ENCODE measurements around the gene ADGRD1.

ADGRD1 gene

DNA sequence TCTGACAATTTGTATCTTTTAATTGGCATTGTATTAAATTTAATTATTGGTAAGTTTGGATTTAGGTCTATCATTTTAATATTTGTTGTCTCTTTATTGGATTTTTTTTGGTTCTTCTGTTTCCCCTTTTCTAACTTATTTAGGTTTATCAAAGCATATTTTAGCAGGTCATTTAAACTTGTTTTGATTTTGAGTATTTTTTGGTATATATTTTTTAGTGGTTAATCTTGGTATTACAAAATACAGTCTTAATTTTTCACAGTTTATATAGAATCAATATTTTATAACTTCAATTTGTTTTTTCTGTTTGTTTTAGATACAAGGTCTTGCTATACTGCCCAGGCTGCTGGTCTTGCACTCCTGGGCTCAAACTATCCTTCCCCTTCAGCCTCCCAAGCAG, 15.5 kb upstream of the ADGRD1 start:
- no peak for DNase-seq

DNA sequence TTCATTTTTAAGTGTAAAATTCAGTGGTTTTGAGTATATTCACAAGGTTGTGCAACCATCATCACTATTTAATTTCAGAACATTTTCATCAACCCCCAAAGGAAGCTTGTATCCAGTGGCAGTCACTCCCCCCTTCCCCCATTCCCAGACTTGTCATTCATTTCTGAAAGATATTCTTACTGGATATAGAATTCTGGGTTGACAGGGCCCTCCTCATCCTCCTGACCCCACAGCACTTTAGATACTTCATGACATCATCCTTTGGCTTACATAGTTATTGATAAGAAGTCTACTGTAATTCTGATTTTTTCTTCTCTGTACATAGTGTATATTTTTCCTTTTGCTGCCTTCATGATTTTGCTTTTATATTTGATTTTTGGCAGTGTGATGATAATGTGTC, 8.8 kb upstream of the ADGRD1 start:
- DNase-seq: no peak

DNA sequence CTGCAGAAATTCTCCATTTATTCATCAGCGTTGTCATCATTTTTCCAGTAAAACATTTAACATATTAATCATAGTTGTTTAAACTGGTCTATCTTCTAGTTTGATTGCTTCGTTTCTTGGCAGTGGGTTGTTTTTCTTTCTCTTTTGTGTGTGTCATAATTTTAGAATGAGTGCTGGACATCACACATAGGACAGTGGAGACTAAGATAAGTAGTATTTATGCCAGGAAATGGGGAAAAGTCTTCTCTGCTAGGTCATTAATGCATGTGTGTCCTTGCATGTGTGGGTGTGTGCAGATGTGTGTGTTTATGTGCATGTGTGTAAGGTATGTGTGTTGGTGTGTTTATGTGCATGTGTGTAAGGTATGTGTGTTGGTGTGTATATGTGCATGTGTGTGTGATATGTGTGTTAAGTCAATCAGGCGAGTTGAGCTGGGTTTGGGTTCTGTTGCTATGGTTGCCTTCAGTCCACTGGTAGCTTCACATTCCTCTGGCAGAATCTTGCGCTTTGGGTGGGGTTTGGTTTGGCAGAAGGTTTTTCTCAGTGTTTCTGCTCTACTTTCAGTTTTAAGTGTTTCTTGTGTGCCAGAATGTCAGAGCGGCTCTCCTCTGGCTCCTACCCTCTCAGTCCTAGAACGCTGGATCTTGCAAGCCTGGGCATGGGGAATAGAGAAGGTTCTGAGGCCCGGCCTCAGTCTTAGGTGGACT, 7.8 kb upstream of the ADGRD1 start:
- no peak for DNase-seq

DNA sequence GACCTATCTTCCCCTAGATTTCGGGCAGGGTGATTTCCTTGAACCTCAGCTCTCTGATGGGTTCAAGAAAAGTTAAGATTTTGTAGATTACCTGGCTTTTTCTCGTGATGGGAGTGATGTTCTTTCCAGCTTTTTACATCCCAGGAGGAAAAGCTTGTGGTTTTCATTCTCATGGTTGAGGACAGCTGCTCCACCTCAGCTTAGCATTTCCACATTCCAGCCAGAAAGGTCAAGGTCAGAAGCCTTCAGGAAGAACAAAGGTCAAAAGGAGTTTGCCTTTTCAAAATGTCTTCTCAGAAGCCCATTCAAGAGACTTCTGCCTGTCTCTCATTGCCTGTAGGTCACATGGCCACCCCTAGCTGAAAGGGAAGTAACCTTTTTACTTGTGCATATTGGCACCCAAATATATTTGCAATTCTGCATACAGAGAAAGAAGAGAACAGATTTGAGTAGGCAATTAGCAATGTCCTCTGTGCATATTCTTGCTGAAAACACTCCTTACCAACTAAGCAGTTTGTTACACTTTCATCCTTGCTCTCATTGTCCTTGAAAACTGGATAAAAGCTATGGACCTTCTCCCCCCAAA, 6.6 kb upstream of the ADGRD1 start:
- DNase-seq: no peak

DNA sequence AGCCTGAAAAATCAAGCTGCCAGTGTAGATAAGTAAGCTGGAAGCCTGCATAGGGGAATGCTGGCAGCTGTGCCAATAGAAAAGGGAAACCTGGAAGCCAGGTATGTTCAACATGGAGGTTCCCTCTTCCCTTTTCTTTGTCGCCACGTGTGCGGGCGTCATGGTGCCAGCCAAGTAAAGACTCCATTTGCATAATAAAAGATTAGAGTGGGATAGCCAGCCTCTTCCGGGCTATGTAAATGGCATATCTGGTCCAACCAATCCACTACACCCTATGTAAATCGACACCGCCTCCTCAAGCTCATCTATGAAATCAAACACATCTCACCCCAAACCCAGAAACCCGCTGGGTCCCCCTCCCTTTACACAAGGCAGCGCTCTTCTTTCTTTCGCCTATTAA, 5.6 kb upstream of the ADGRD1 start:
- no peak for DNase-seq

DNA sequence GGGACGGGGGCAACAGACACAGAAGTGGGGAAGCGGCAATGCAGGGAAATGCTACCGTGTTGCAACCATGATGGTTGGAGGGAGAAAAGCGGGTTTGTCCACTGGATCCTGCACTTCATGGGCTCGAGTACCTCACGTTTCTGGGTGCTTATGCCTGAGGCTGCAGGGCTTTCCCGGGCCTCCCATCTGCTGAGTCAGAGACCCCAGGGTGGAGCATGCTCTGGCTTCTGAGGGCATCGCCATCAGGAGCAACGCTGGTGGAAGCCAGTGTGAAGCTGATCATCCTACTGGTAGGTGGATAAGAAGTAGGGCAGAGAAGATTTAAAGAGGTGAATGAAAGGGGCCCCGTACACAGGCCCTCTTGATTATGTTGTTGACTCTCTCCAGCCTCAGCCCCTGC, 5.0 kb upstream of the ADGRD1 start:
- DNase-seq: no peak

DNA sequence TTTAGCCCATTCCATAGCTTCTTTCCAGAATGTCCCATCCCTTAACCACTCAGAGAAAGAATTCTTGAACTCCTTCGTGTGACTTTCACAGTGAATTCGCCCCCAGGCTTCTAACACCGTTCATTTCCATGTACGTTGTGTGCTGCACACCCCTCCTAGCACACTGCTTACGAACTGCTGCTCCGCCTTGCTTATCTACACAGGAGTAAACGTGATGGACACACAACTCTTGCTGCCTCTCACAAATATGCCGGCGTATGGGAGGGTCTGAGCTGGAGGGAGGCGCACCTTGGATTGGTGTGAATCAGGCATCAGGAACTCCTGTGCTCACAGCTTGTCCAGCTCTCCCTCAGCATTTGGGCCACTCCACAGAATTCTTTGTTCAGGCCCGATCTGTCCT, 3.9 kb upstream of the ADGRD1 start:
- no peak for DNase-seq

DNA sequence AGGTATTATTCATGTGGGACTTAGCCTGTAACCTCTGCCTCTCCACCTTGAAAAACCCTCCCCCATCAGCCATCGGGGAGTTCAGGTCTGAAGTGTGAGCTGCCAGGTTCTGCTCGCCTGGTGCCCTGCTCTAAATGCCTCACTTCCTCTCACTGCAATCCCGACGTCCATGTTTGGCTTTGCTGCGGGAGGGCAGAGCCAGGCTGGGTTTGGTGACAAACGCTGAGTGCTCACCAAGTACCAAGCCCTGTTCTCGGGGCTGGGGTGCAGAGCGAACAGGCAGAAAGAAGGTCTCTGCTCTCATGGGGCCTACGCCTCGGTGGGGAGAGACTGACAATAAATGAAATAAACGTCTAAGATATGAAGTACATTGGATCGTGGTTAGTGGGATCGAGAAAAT, 2.1 kb upstream of the ADGRD1 start:
- DNase-seq: no peak

DNA sequence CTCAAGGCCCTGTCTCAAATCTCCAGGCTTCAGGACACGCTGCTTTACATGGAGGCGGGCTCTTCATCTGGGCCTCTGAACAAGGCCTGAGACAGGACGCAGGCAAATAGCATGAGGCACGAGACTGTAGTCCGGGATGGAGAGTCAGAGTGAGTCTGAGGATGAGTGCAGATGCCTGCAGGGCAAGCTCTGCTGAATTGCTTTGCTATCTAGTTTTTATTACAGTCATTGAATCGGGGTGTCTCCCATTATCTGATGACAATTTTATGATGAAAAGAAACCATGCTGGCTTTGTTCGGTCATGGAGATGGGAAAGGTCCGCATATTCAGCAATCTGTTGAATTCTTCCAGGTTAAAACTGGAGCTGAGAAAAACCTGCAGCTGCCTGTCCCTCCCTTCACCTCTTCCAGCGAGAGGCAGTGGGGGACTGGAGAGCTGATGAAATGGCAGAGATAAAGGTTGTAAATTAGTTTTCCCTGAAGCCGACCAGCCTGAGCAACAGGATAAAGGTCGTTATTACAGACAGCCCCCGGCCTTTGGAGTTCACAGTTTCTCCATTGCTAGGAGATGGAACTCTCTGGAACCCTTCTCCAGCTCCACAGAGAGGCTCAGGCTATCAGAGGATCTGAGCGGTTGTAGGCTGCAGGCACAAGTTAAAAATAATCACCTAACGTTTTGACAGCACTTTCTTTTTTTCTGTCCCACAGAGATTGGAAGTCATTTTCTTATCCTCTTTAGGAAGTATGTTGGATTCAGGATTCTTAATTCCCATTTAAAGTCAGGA, 1.3 kb upstream of the ADGRD1 start:
- DNase-seq: no peak

DNA sequence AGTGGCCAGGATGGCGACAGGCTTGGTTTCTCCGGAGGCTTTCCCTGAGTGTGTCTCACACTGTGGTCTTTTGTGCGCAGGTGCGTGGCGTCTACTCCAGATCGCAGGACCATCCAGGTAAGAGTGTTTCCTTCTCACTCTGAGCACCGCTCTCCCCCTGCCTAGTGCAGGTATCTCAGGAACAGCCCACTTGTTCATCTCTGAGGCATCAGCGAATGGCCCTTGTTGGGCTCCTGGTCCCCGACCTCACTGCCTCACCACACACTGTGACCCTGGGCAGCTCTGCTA, 781 bp downstream of the ADGRD1 start:
- DNase-seq: no peak

DNA sequence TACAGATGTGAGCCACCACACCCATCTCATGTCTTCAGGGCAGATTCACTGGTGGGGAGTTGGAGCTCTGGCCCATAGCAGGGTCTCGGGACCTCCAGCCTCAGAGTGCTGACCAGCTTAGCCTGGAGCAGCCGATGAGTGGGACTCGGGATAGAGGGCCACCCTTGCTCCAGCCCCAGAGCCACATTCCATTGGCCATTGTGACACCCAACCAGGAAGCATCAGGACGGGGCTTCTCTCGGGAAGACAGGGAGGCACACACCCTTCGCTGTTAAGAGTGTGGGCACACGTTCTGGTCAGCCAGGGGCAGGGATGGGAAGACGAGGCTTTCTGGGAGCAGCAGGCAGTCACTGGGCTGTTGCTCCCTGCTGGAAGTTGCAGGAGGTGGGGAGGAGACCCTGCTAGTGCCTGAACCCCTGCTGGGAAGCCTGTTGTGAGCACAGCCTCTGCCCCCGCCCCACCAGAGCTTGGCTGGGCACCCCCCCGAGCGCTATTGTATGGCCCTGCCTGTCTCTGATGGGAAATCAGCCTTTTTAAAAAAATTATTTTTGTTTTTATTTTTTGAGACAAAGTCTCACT, 1.6 kb downstream of the ADGRD1 start:
- no peak for DNase-seq

DNA sequence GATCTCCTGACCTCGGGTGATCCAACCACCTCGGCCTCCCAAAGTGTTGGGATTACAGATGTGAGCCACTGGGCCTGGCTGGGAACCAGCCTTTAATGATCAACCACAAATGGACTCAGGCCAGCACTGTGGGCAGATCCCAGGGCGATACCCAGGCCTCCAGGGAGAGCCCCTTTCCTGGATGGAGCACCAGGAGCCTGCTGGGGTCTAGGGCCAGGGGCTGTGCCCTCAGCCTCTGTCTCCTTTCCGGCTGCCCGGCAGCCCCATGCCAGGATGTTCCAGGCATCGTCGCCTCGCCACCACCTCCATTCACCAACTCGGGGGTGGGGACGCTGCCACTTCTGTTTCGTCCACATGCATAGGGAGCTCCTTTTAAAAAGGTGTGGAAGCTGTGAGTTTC, 2.3 kb downstream of the ADGRD1 start:
- DNase-seq: no peak

DNA sequence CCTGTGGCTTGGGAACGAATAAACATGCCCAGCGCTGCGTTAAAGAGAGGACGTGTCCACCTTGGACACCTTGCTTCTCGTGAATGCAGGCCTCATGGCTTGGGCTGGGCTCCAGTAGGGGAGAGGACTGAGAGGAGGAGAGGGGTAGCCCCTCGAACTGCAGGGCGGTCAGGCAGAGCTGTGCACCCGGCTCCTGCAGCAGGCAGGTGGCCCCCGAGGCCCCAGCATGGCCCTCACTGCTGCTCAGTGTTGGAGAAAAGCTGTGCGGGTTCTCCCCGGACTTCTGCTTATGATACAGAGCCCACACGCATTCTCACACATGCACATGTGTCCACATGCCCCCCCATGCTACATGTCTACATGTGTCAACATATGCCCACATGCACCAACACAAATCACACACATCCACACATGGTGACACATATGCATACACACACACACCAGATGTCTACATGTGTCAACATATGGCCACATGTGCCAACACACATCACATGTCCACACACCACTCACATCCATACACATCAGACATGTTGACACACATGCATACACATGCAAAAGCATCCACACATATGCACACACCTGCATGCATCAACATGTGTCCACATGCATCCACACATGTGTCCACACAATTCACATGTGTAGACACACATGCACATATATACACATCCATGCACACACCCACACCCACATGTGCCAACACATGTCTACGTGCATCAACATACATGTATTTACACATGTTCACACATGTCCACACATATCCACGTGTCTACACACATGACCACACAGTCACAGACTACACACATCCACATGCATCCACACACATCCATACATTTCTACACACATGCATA, 3.0 kb downstream of the ADGRD1 start:
- DNase-seq: no peak

DNA sequence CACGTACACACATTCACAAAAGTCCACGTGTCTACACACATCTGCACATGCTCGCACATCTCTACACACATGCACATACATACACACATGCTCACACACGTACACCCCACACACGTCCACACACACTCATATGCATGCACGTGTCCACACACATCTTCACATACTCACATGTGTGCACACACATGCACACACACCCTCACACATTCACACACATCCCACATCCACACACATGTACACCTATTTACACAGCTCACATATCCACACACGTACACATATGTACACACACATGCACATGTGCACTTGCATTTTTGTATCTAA, 3.6 kb downstream of the ADGRD1 start:
- DNase-seq: no peak

DNA sequence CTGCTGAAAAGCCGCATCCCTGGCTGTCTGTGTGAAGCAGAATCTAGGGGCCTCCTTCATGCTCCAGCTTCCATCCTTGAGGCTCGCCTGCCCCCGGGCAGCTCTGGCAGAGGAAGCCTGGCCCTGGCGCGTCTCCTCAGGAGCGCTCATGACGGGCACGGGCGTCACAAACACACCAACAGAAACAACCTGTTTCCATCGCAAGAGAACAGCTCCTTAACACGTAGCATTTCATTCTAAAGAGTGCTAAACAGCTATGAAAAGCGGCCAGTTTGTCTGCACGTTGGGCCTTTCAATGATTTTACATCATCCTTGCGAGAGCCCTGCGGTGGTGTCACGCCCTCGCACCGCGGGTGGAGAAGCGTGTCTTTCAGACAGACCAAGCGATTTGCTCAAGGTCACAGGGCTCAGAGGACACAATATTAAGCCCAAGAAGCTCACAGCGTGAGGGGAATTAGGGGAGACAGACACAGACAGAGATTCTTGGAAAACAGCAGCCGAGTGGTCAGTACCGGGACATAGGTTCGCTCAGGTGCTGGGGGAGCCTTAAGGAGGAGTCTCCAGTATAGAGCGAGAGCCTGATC, 4.9 kb downstream of the ADGRD1 start:
- no peak for DNase-seq

DNA sequence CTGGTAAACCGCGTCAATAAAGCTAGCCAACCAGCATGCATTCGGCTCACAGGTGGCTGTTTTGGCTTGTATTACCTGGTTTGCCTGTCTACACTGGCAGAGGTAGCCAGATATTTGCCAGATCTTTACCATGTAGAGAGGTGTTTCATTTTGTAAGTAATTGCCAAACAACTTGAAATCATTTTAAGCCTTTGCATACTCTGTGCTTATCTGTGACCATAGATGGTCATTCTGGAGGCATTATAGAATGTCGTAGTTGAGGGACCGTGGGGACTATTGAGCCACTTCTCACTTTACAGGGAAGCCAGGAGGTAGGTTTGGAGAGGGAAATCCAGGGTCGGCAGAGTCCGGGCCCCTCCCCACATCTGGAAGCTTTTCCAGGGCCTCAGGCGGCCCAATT, 5.9 kb downstream of the ADGRD1 start:
- no peak for DNase-seq

DNA sequence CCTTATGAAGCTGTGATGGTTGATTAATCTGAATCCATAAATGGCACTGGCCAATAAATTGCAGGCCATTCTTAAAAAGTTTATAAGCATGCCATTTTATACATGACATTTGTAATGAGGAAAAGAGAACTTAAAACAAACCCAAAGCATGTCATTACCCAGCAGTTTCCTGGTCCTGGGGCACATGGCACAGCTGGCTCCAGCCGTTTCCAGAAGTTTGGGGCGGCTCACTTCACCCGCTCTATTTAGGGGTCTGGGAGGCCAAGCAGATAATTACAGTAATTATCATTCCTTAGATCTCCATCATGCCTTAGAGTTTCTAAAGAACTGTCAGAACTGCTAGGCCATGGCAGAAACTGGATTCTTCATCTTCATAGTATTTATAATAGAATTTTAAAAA, 6.4 kb downstream of the ADGRD1 start:
- no peak for DNase-seq

DNA sequence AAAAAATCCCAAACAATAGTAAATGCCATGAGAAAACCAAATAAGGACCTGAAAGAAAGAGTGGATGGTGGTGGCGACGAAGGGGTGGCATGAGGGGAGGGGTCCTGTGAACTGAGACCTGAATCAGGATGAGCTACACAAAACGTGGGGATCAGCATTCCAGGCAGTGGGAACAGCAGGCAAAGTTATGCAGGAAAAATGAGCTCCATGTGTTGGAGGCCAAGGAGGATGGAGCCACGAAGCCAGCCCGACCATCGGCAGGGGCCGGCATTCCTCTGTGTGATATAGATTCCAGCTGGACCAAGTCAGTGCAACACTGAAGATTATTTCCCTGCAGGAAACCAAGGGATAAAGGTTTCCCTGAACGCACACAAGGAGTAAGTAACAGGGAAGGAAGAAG, 7.1 kb downstream of the ADGRD1 start:
- DNase-seq: no peak

DNA sequence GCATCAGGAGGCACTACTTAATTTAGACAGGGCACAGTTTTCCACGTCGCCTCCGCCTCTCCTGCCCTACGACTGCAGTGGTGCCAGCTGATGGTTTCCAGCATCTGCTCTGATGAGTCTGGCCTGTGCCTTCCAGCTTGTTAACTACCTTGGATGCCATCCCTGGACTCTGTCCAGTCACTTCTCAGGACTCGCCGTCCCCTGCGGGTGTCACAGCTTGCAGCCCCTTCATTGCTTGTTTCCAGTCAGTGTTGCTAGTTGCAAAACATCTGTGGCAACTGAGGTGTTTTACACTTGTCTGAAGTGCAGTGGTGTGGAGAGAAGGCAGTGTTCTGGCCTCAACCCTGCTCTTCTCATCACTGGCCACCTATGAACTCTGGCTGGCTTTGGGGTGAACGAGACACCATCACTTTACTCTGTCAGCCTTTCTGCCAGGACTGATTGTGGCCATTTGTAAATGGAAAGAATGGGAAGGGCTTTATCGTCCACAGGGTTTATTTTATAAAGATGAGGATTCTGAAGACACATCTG, 8.3 kb downstream of the ADGRD1 start:
- no peak for DNase-seq

DNA sequence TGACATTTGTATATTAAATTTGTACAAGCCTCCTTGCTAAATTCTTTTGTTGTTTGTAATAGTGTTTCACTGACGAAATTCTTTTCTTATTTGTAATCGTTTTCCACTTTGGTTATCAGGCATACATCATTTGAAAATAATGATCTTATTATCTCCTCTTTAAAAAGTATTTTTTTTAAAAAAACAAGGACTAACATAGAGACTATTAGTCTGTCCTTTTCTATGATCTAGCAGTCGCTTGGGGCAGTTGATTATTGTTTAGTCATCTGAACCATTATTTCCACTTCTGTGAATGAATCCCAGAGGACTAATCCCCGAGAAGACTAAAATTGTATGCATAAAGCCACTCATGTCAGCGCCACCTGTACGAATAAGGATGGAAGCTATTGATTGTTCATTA, 11.5 kb downstream of the ADGRD1 start:
- no peak for DNase-seq

DNA sequence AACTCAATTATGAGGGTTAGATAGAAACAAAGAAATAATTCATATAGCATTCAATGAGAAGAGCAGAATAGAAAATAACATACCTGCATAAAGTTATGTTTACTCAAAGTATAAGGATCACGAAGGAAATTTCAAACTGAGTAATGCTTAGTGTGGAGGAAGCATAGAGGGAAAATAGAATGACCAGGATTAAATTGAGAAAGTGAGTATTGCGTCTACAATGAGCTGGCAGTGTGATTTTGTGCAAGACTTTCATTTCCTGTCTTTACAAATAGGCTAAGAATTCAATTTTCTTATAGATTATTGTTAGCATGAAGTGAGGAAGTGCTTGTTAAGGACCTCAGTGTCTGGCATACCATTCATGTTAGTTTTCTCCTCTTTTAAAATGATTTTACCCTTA, 12.0 kb downstream of the ADGRD1 start:
- DNase-seq: no peak

DNA sequence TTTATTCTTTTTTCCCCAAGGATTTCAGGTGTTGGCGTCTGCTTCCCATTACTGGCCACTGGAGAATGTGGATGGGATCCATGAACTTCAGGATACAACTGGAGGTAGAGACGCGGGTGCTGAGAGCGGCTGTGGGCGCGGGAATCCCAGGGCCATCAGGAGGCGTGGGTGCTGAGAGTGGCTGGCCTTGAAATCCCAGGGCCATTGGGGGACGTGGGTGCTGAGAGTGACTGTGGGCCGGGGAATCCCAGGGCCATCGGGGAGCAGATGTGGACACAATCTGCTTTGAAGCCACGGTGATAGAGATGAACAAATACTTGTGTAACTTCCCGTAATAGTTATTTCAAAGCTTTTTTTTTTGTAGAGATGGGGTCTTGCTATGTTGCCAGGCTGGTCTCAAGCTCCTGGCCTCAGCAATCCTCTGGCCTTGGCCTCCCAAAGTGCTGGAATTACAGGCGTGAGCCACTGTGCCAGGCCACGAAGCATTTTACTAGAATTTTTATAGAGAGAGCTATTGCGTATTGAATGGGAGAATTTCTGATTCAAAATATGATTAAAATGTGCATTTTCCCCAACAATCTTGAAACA, 12.8 kb downstream of the ADGRD1 start:
- DNase-seq: no peak

DNA sequence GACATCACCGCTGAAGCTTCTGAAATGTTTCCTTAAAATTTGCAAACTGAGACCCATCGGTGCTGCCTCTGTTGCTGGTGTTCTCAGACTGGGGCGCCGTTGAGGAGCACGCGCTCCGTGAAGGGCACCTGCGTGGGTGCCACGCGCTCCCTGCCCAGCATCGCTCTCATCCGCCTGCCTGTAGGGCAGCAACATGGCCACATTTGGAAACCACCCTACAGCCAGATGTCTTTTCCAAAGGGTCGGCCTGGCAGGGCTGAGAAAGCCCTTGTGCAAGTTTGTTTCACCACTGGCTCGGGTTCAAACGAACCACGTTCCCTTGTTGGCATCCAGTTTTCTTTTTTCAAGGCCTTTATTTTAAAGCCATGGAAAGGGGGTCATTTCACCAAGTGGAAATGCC, 13.9 kb downstream of the ADGRD1 start:
- DNase-seq: no peak

All from NCI-H510A treated with DMSO at 0.1 percent for 48 hours (cell line).